Prostate gland (tissue), 2 donors: ENCODE measurements around the gene PIK3C2A. TPM values are rescaled to one million over a fixed set of nuclear protein-coding genes. Genes with fewer than 3 reads are reported as not detected.

Source experiments
- DNase-seq: peaks from one replicate; pipeline ENCODE4 v3.0.0-alpha.2; 2019; ENCODE audit warnings: low spot score
- H3K27ac ChIP-seq, 2 donors: fragments of 200-600 bp; sonication (generic); 2 replicates each; pipeline ENCODE4 v1.5.1; 2017 to 2019
- H3K27me3 ChIP-seq: fragments of 200-600 bp; sonication (generic); replicated peaks from 2 replicates; pipeline ENCODE4 v1.5.1; 2019; ENCODE audit not compliant: insufficient read depth
- H3K36me3 ChIP-seq, 2 donors: fragments of 200-600 bp; sonication (generic); 1 replicate in 1 of 2; 2 replicates in 1 of 2; pipeline versions ENCODE4 v1.5.1 to v1.8.1; 2017 to 2019
- H3K4me1 ChIP-seq: fragments of 200-600 bp; sonication (generic); replicated peaks from 2 replicates; pipeline ENCODE4 v1.5.1; 2019
- H3K4me3 ChIP-seq, 2 donors: fragments of 200-600 bp; sonication (generic); 2 replicates each; pipeline ENCODE4 v1.5.1; 2017 to 2019
- H3K9me3 ChIP-seq: fragments of 200-600 bp; sonication (generic); 2 replicates; pipeline ENCODE4 v1.5.1; 2017
- CTCF ChIP-seq, 4 experiments: fragments of 200-600 bp in 2 of 4; fragments of 450-650 bp in 2 of 4; sonication (generic) in 2 of 4; IDR thresholded peaks; 1 replicate in 3 of 4; 2 replicates in 1 of 4; pipeline ENCODE4 v1.5.1; 2016 to 2019; ENCODE audit warnings: antibody characterized with exemption in 4 of 4, mild to moderate bottlenecking in 2 of 4, moderate library complexity in 2 of 4
- POLR2A ChIP-seq: fragments of 450-650 bp; IDR thresholded peaks from one replicate; pipeline ENCODE4 v1.6.1; 2016; ENCODE audit warnings: antibody characterized with exemption, mild to moderate bottlenecking
- POLR2AphosphoS5 ChIP-seq: sonication (generic); formaldehyde crosslinking; IDR thresholded peaks from one replicate; pipeline ENCODE4 v1.6.1; 2017; ENCODE audit warnings: antibody characterized with exemption
- WGBS: methylation state at CpG from one replicate; pipeline ENCODE4 v1.1.5; 2018; 5-methylcytosine and 5-hydroxymethylcytosine counted together
- intact Hi-C: fragments of 100-400 bp; cut with DNase I; formaldehyde crosslinking; loops from one replicate; pipeline ENCODE4 v1.14.2; 2022
- total RNA-seq, 2 donors: library from RNA; depleted of rRNA; stranded (reverse); fragments of >200 nt; gene quantifications; one replicate each; pipeline ENCODE4 v1.1.0, GENCODE V29; 2016

The PIK3C2A gene
- total RNA-seq, 2 donors from 2014 or later: 66.0 to 90.0 TPM

GRCh38 chr11:17188675-17189074 is 19.1 kb downstream of the PIK3C2A start:
- intact Hi-C loops: no loop called here
- TF ChIP-seq POLR2A: no peak
- no peak overlapping the region for H3K27ac ChIP-seq
- H3K9me3 ChIP-seq: no peaks in the 10 kb centered on the region
- H3K27me3 ChIP-seq: no peaks in the 10 kb centered on the region
- H3K4me3 ChIP-seq: no peak overlapping the region
- 65% methylated on average over 2 of the region's 2 CpGs for WGBS
- no peak for DNase-seq
- H3K4me1 ChIP-seq: no peaks in the 10 kb centered on the region
- H3K36me3 ChIP-seq: no peaks in the 10 kb centered on the region

GRCh38 chr11:17186932-17187692 is 20.7 kb downstream of the PIK3C2A start:
- WGBS: 94% methylated on average over 3 of the region's 3 CpGs
- Histone ChIP-seq H3K4me1 (no peaks in the 10 kb centered on the region), H3K36me3 (no peaks in the 10 kb centered on the region), H3K27ac (no peak overlapping the region), H3K4me3 (no peak overlapping the region), H3K27me3 (no peaks in the 10 kb centered on the region), H3K9me3 (no peaks in the 10 kb centered on the region)
- DNase-seq: no peak
- intact Hi-C loops: no loop called here
- no peak for TF ChIP-seq POLR2AphosphoS5
- TF ChIP-seq CTCF (IDR thresholded peaks at IDR 0.05): no peak
- TF ChIP-seq POLR2A: no peak

GRCh38 chr11:17185938-17186337 is 21.8 kb downstream of the PIK3C2A start:
- Histone ChIP-seq H3K36me3 (no peaks in the 10 kb centered on the region), H3K27ac (no peak overlapping the region), H3K27me3 (no peaks in the 10 kb centered on the region), H3K9me3 (no peaks in the 10 kb centered on the region), H3K4me3 (no peak overlapping the region), H3K4me1 (no peaks in the 10 kb centered on the region)
- WGBS: 98% methylated on average over 2 of the region's 2 CpGs
- intact Hi-C loops: no loop called here
- TF ChIP-seq CTCF (IDR thresholded peaks at IDR 0.05) (no peak), POLR2AphosphoS5 (no peak), POLR2A (no peak)
- no peak for DNase-seq

- H3K36me3 ChIP-seq: no peaks in the 10 kb centered on the region
- no peaks in the 10 kb centered on the region for H3K4me1 ChIP-seq
- no peak for TF ChIP-seq CTCF (IDR thresholded peaks at IDR 0.05)
- TF ChIP-seq POLR2A: no peak
- no peak for TF ChIP-seq POLR2AphosphoS5
- WGBS: 42% methylated on average over 2 of the region's 2 CpGs
- intact Hi-C loops: no loop called here
- H3K27me3 ChIP-seq: no peaks in the 10 kb centered on the region
- H3K4me3 ChIP-seq: no peak overlapping the region
- no peak overlapping the region for H3K27ac ChIP-seq
- no peak for DNase-seq
- no peaks in the 10 kb centered on the region for H3K9me3 ChIP-seq
These were observed 22.8 kb downstream of the PIK3C2A start for GRCh38 chr11:17184882-17185587.

- WGBS: 72% methylated on average over 1 of the region's 1 CpG
- H3K4me1 ChIP-seq: no peaks in the 10 kb centered on the region
- no peaks in the 10 kb centered on the region for H3K9me3 ChIP-seq
- H3K27me3 ChIP-seq: no peaks in the 10 kb centered on the region
- intact Hi-C loops: no loop called here
- H3K4me3 ChIP-seq: no peak overlapping the region
- TF ChIP-seq POLR2AphosphoS5 (no peak), CTCF (IDR thresholded peaks at IDR 0.05) (no peak), POLR2A (no peak)
- H3K36me3 ChIP-seq: no peaks in the 10 kb centered on the region
- no peak overlapping the region for H3K27ac ChIP-seq
- DNase-seq: no peak
These were observed 23.9 kb downstream of the PIK3C2A start for GRCh38 chr11:17183836-17184235.
